Skeletal muscle satellite cell (primary cell): ENCODE data around the gene TFPI2.

Source experiments
- H3K27me3 ChIP-seq: 2 replicates; pipeline ENCODE4 v1.7.0; 2013; ENCODE audit warnings: low read length; ENCODE audit not compliant: control insufficient read depth, insufficient read depth
- H3K36me3 ChIP-seq: 2 replicates; pipeline ENCODE4 v1.7.0; 2013; ENCODE audit warnings: mild to moderate bottlenecking, control low read depth, low read length; ENCODE audit not compliant: insufficient read depth
- H3K4me1 ChIP-seq: 2 replicates; pipeline ENCODE4 v1.7.0; 2013; ENCODE audit warnings: low read length; ENCODE audit not compliant: control insufficient read depth, insufficient read depth
- H3K4me2 ChIP-seq: 2 replicates; pipeline ENCODE4 v1.7.0; 2013; ENCODE audit warnings: mild to moderate bottlenecking, low read length
- H3K4me3 ChIP-seq: 2 replicates; pipeline ENCODE4 v1.7.0; 2013; ENCODE audit warnings: low read length
- H3K9ac ChIP-seq: 2 replicates; pipeline ENCODE4 v1.7.0; 2013; ENCODE audit warnings: mild to moderate bottlenecking, low read depth, low read length, moderate library complexity
- H3K9me3 ChIP-seq: replicated peaks from 2 replicates; pipeline ENCODE4 v1.7.0; 2013; ENCODE audit warnings: mild to moderate bottlenecking, control low read depth, low read length

Gene TFPI2

GRCh38 chr7:93902777-93903423 lies 12.3 kb upstream of the TFPI2 start:
- no peaks in the 10 kb centered on the region for H3K36me3 ChIP-seq
- H3K4me2 ChIP-seq = no peak overlapping the region
- no peaks in the 10 kb centered on the region for H3K27me3 ChIP-seq
- no peaks in the 10 kb centered on the region for H3K9me3 ChIP-seq
- no peak overlapping the region for H3K9ac ChIP-seq
- no peak overlapping the region for H3K4me3 ChIP-seq
- no peaks in the 10 kb centered on the region for H3K4me1 ChIP-seq

- Histone ChIP-seq H3K4me3 (no peak overlapping the region), H3K36me3 (no peaks in the 10 kb centered on the region), H3K4me1 (peaks cover 6% of the 10 kb centered on the region), H3K9me3 (no peaks in the 10 kb centered on the region), H3K4me2 (no peak overlapping the region), H3K27me3 (no peaks in the 10 kb centered on the region), H3K9ac (no peak overlapping the region)
Measured at GRCh38 chr7:93897680-93898079, 7.1 kb upstream of the TFPI2 start.

GRCh38 chr7:93895859-93896600 lies 5.5 kb upstream of the TFPI2 start:
- no peak overlapping the region for H3K4me2 ChIP-seq
- H3K4me1 ChIP-seq = peaks cover 6% of the 10 kb centered on the region
- no peak overlapping the region for H3K4me3 ChIP-seq
- no peaks in the 10 kb centered on the region for H3K36me3 ChIP-seq
- no peak overlapping the region for H3K9ac ChIP-seq
- no peaks in the 10 kb centered on the region for H3K27me3 ChIP-seq
- no peaks in the 10 kb centered on the region for H3K9me3 ChIP-seq

- Histone ChIP-seq H3K4me2 (no peak overlapping the region), H3K9me3 (no peaks in the 10 kb centered on the region), H3K27me3 (no peaks in the 10 kb centered on the region)
Measured at GRCh38 chr7:93894966-93895640, 4.5 kb upstream of the TFPI2 start.

GRCh38 chr7:93894426-93894825 lies 3.9 kb upstream of the TFPI2 start:
- H3K27me3 ChIP-seq = no peaks in the 10 kb centered on the region
- H3K4me3 ChIP-seq = no peak overlapping the region
- H3K36me3 ChIP-seq = no peaks in the 10 kb centered on the region
- H3K9me3 ChIP-seq = no peaks in the 10 kb centered on the region
- H3K4me2 ChIP-seq = no peak overlapping the region
- peaks cover 11% of the 10 kb centered on the region for H3K4me1 ChIP-seq
- H3K9ac ChIP-seq = no peak overlapping the region

More at GRCh38 chr7:93894966-93895640, 4.5 kb upstream of the TFPI2 start:
- Histone ChIP-seq H3K4me3 (no peak overlapping the region), H3K9ac (no peak overlapping the region), H3K4me1 (peaks cover 6% of the 10 kb centered on the region), H3K36me3 (no peaks in the 10 kb centered on the region)

GRCh38 chr7:93890041-93890463 lies 501 bp downstream of the TFPI2 start:
- peak overlapping the region; percentile 84 for H3K4me3 ChIP-seq
- no peaks in the 10 kb centered on the region for H3K9me3 ChIP-seq
- no peaks in the 10 kb centered on the region for H3K36me3 ChIP-seq
- H3K4me2 ChIP-seq = peak overlapping the region; percentile 91
- H3K27me3 ChIP-seq = no peaks in the 10 kb centered on the region
- peaks cover 15% of the 10 kb centered on the region for H3K4me1 ChIP-seq
- peak overlapping the region; percentile 81 for H3K9ac ChIP-seq

GRCh38 chr7:93889261-93889660 lies 1.3 kb downstream of the TFPI2 start:
- Histone ChIP-seq H3K9ac (peak overlapping the region; percentile 81), H3K27me3 (no peaks in the 10 kb centered on the region), H3K9me3 (no peaks in the 10 kb centered on the region), H3K4me1 (peaks cover 9% of the 10 kb centered on the region), H3K4me3 (peak overlapping the region; percentile 84), H3K4me2 (peak overlapping the region; percentile 91), H3K36me3 (no peaks in the 10 kb centered on the region)

GRCh38 chr7:93884541-93884940 lies 6.0 kb downstream of the TFPI2 start:
- Histone ChIP-seq H3K4me1 (peaks cover 15% of the 10 kb centered on the region), H3K9me3 (no peaks in the 10 kb centered on the region), H3K4me3 (no peak overlapping the region), H3K9ac (no peak overlapping the region), H3K36me3 (no peaks in the 10 kb centered on the region), H3K27me3 (no peaks in the 10 kb centered on the region), H3K4me2 (no peak overlapping the region)

GRCh38 chr7:93883917-93884345 lies 6.6 kb downstream of the TFPI2 start:
- Histone ChIP-seq H3K9ac (no peak overlapping the region), H3K36me3 (no peaks in the 10 kb centered on the region), H3K27me3 (no peaks in the 10 kb centered on the region), H3K4me3 (no peak overlapping the region), H3K4me1 (peaks cover 12% of the 10 kb centered on the region), H3K4me2 (no peak overlapping the region), H3K9me3 (no peaks in the 10 kb centered on the region)

- H3K4me3 ChIP-seq = no peak overlapping the region
- peaks cover 10% of the 10 kb centered on the region for H3K4me1 ChIP-seq
- H3K27me3 ChIP-seq = no peaks in the 10 kb centered on the region
- H3K36me3 ChIP-seq = no peaks in the 10 kb centered on the region
- no peaks in the 10 kb centered on the region for H3K9me3 ChIP-seq
- no peak overlapping the region for H3K9ac ChIP-seq
- H3K4me2 ChIP-seq = no peak overlapping the region
Measured at GRCh38 chr7:93883078-93883916, 7.3 kb downstream of the TFPI2 start.

- Histone ChIP-seq H3K4me2 (no peak overlapping the region), H3K4me1 (peaks cover 10% of the 10 kb centered on the region), H3K9me3 (no peaks in the 10 kb centered on the region), H3K4me3 (no peak overlapping the region), H3K36me3 (no peaks in the 10 kb centered on the region), H3K27me3 (no peaks in the 10 kb centered on the region), H3K9ac (no peak overlapping the region)
Measured at GRCh38 chr7:93882468-93882867, 8.1 kb downstream of the TFPI2 start.
